Loucy (cell line): ENCODE data around the gene PRICKLE2.

ENCODE experiments used
- H2AFZ ChIP-seq: fragments of 200-600 bp; sonication (generic); 2 replicates; pipeline ENCODE4 v1.6.0; 2016; ENCODE audit warnings: antibody characterized with exemption, mild to moderate bottlenecking, low read length, moderate library complexity
- H3F3A ChIP-seq: fragments of 200-600 bp; 2 replicates; pipeline ENCODE4 v1.6.0; 2016; ENCODE audit warnings: antibody characterized with exemption, low read depth, mild to moderate bottlenecking
- H3K27me3 ChIP-seq: fragments of 200-600 bp; sonication (generic); 2 replicates; pipeline ENCODE4 v1.6.1; 2014; ENCODE audit warnings: low read length, mild to moderate bottlenecking; ENCODE audit not compliant: insufficient read depth, poor library complexity, severe bottlenecking
- H3K36me3 ChIP-seq: fragments of 200-600 bp; sonication (generic); 2 replicates; pipeline ENCODE4 v1.6.1; 2016; ENCODE audit warnings: low read length; ENCODE audit not compliant: insufficient read depth
- H3K4me1 ChIP-seq: fragments of 200-600 bp; sonication (generic); 2 replicates; pipeline ENCODE4 v1.5.1; 2014; ENCODE audit warnings: low read length, mild to moderate bottlenecking; ENCODE audit not compliant: insufficient read depth, poor library complexity, severe bottlenecking
- H3K4me2 ChIP-seq: fragments of 200-600 bp; sonication (generic); 2 replicates; pipeline ENCODE4 v1.6.0; 2014; ENCODE audit warnings: antibody characterized with exemption, low read length, low read depth, mild to moderate bottlenecking; ENCODE audit not compliant: poor library complexity, severe bottlenecking
- H3K4me3 ChIP-seq: fragments of 200-600 bp; sonication (generic); 2 replicates; pipeline ENCODE4 v1.5.1; 2014; ENCODE audit warnings: low read length, mild to moderate bottlenecking, mixed read lengths; ENCODE audit not compliant: poor library complexity, severe bottlenecking
- H3K79me2 ChIP-seq: fragments of 200-600 bp; sonication (generic); 2 replicates; pipeline ENCODE4 v1.6.1; 2014; ENCODE audit warnings: low read length; ENCODE audit not compliant: insufficient read depth
- H3K9ac ChIP-seq: fragments of 200-600 bp; sonication (generic); 2 replicates; pipeline ENCODE4 v1.6.0; 2014; ENCODE audit warnings: mild to moderate bottlenecking, low read depth, low read length, moderate library complexity; ENCODE audit not compliant: poor library complexity, severe bottlenecking
- H3K9me2 ChIP-seq: fragments of 200-600 bp; sonication (generic); replicated peaks from 2 replicates; pipeline ENCODE4 v1.6.1; 2016; ENCODE audit warnings: low read depth, low read length, mixed read lengths
- H3K9me3 ChIP-seq: fragments of 200-600 bp; sonication (generic); 2 replicates; pipeline ENCODE4 v1.6.1; 2014; ENCODE audit warnings: mild to moderate bottlenecking, antibody characterized with exemption, low read length, low read depth; ENCODE audit not compliant: insufficient read depth
- H4K20me1 ChIP-seq: fragments of 200-600 bp; sonication (generic); 2 replicates; pipeline ENCODE4 v1.6.0; 2014; ENCODE audit warnings: antibody characterized with exemption, low read length, mild to moderate bottlenecking; ENCODE audit not compliant: insufficient read depth, poor library complexity, severe bottlenecking
- CTCF ChIP-seq: fragments of 200-600 bp; sonication (generic); conservative IDR thresholded peaks from 2 replicates; pipeline ENCODE4 v1.5.1; 2014; ENCODE audit warnings: mild to moderate bottlenecking, antibody characterized with exemption, low read length
- EZH2phosphoT487 ChIP-seq: fragments of 200-600 bp; IDR thresholded peaks from 2 replicates; pipeline ENCODE4 v1.6.1; 2018; ENCODE audit warnings: antibody characterized with exemption, mild to moderate bottlenecking, moderate library complexity, borderline replicate concordance

The PRICKLE2 gene

GRCh38 chr3:64098670-64099069 is 126.6 kb downstream of the PRICKLE2 start:
- Histone ChIP-seq H3K79me2 (no peaks in the 10 kb centered on the region), H3K4me3 (no peak overlapping the region), H2AFZ (no peak overlapping the region), H3K36me3 (no peaks in the 10 kb centered on the region), H3K9me3 (no peaks in the 10 kb centered on the region), H3K27me3 (no peaks in the 10 kb centered on the region), H3K9ac (no peak overlapping the region), H4K20me1 (no peaks in the 10 kb centered on the region), H3K9me2 (no peaks in the 10 kb centered on the region), H3K4me2 (no peak overlapping the region), H3K4me1 (no peaks in the 10 kb centered on the region), H3F3A (no peaks in the 10 kb centered on the region)
- TF ChIP-seq CTCF, result no peak
- TF ChIP-seq EZH2phosphoT487, result no peak

- Histone ChIP-seq H3K9me3 (no peaks in the 10 kb centered on the region), H3K9ac (no peak overlapping the region), H3K4me3 (no peak overlapping the region), H4K20me1 (no peaks in the 10 kb centered on the region), H3K79me2 (no peaks in the 10 kb centered on the region), H3K4me2 (no peak overlapping the region), H3F3A (no peaks in the 10 kb centered on the region), H3K36me3 (no peaks in the 10 kb centered on the region), H3K27me3 (no peaks in the 10 kb centered on the region), H3K9me2 (no peaks in the 10 kb centered on the region), H3K4me1 (no peaks in the 10 kb centered on the region), H2AFZ (no peak overlapping the region)
- TF ChIP-seq CTCF, result no peak
- no peak for TF ChIP-seq EZH2phosphoT487
Observed at GRCh38 chr3:64097920-64098319, 127.3 kb downstream of the PRICKLE2 start.

GRCh38 chr3:64095802-64096201 is 129.5 kb downstream of the PRICKLE2 start:
- H3K79me2 ChIP-seq, result no peaks in the 10 kb centered on the region
- H3K4me2 ChIP-seq, result no peak overlapping the region
- H3K4me3 ChIP-seq, result no peak overlapping the region
- no peak overlapping the region for H3K9ac ChIP-seq
- no peaks in the 10 kb centered on the region for H3K9me3 ChIP-seq
- H4K20me1 ChIP-seq, result no peaks in the 10 kb centered on the region
- no peaks in the 10 kb centered on the region for H3K36me3 ChIP-seq
- H3K27me3 ChIP-seq, result no peaks in the 10 kb centered on the region
- TF ChIP-seq CTCF (no peak), EZH2phosphoT487 (no peak)
- no peaks in the 10 kb centered on the region for H3K4me1 ChIP-seq
- H3K9me2 ChIP-seq, result no peaks in the 10 kb centered on the region
- no peak overlapping the region for H2AFZ ChIP-seq
- H3F3A ChIP-seq, result no peaks in the 10 kb centered on the region
